HL-60/S4 treated with phorbol 12-myristate 13-acetate at 8.2 ng/mL for 4 days and 3 days (cell line): ENCODE data around the gene MEGF11.
"Not testable (repeated sequence)": the region's sequence is repeated elsewhere in the genome, so short reads cannot be mapped to it uniquely, and the experiment has no call there.

Experiments used
- in situ Hi-C: fragments of 300-500 bp; cut with MboI; formaldehyde crosslinking; loops from 2 replicates; pipeline ENCODE4 v1.15.0; 2022; ENCODE audit warnings: low sequenced_read_pairs

Gene MEGF11

DNA sequence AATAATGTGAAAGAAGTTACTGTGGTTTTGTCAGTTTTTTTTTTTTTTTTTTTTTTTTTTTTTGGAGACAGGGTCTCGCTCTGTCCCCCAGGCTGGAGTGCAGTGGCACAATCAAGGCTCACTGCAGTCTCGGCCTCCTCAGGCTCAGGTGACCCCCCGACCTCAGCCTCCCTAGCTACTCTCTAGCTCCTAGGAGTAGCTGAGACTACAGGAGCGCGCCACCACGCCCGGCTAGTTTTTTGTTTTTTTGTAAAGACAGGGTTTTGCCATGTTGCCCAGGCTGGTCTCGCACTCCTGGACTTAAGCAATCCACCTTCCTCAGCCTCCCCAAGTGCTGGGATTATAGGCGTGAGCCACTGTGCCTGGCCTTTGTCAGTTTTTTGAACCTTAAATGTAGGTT is 381.7 kb downstream of the MEGF11 start:
- in situ Hi-C loops = not testable (repeated sequence)

GRCh38 chr15:65870889-65871533 is 382.5 kb downstream of the MEGF11 start:
- in situ Hi-C loops = no loop called here

DNA sequence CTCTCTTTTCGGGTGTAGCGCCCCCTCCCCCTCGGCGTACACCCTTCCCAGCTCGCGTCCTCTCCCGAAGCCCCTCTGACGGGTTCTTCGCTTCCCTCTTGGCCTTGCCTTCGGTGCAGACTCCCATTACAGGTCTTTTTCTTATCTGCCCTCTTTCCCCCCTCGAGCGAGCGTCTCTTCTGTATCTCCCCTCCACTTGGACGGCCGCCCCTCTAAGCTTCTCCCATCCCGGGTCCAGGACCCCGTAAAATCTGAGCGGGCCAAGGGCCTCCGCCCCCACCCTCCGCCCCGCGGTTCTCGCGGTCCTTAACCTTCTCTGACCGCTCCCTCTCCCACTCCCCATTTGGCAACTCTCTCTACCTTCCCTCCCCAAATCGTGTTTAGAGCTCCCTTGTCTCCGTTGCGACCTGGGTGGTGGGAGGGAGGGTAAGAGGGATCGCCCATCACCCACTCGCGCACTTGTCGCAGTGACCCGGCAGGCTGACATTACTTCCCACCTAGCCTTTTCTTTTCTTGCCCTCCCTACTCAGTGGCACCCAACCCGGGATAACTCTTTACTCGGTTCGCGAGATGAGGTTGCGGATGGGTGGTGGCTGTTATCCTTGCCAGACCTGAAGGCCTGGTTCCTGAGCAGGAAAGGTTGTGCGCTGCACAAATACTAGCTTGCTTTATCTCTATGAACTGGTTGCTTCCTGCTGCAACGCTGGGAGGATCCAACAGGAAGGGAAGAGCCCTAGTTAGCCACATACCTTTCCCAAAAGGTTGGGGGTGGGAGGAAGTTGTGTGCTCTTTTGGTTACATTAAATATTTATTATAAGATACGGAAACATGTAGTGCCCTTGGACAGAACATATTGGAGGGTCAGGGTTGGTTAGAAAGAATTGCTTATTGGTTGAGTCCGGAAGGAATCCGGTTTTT is 383.3 kb downstream of the MEGF11 start:
- in situ Hi-C loops = no loop called here

- in situ Hi-C loops = no loop called here
Measured at GRCh38 chr15:65869126-65869953, 384.2 kb downstream of the MEGF11 start, which contains the start of gene RAB11A. RAB11A (plus strand) TSS chr15:65869491; CDS start chr15:65869586, 95 bp downstream.

DNA sequence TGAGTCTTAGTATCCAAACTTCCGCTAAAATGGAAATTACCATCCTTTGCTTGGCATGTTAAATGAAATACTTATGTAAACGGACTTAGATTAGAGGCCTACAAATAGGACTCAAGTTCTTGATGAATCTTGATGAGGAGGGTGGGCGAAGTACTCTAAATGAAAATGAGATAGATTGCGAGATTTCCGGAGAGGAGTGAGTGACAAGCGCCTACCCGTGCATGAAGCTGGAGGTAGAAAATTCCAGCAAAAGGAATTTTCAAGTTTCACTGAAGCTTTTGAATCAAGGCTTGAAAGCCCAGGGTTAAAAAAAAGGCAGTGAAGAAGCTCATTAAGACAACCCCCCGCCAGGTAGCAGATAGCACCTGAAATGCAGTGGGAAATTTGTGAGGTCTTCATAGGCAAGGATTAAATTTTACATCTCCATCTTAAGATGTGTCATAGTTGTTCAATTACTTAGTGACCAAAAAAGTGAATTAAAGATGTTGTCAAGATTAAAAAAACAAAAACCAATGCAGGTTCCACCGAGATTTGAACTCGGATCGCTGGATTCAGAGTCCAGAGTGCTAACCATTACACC is 384.9 kb downstream of the MEGF11 start:
- in situ Hi-C loops = no loop called here

- in situ Hi-C loops = not testable (repeated sequence)
Measured at GRCh38 chr15:65867933-65868332, 385.6 kb downstream of the MEGF11 start.

DNA sequence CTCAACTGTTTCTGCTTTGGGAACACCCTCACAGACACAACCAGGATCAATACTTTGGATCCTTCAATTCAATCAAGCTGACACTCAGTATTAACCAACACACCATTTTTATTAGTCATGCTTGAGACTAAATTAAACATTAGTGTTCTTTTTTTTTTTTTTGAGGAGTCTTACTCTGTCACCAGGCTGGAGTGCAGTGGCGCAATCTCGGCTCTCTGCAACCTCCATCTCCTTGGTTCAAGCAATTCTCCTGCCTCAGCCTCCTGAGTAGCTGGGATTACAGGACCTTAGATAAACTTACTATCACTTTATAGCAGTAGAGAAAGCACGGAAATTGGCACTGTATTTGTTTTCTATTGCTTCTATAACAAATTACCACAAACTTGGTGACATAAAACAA is 386.3 kb downstream of the MEGF11 start:
- in situ Hi-C loops = no loop called here

- in situ Hi-C loops = no loop called here
Measured at GRCh38 chr15:65863106-65863505, 390.4 kb downstream of the MEGF11 start.

DNA sequence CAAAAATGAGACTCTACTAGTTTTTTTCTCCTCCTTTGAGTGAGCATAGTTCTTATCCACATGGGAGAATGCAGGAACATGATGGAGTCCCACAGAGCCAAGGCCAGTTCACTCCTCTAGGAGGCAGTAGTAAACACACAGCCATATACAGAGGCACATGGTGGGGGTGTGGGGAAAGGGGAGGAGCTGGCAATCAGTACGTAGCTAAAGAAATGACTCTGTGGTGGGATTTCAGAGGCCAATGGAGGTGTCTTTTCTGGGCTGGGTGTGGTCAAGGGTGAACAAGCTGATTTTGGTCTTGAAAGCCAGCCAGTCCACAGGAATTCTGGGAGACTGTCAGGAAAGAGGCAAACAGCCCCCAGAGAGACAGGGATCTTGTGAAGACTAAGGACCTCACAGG is 390.9 kb downstream of the MEGF11 start:
- in situ Hi-C loops = no loop called here

GRCh38 chr15:65857718-65858402 is 395.7 kb downstream of the MEGF11 start:
- in situ Hi-C loops = no loop called here

DNA sequence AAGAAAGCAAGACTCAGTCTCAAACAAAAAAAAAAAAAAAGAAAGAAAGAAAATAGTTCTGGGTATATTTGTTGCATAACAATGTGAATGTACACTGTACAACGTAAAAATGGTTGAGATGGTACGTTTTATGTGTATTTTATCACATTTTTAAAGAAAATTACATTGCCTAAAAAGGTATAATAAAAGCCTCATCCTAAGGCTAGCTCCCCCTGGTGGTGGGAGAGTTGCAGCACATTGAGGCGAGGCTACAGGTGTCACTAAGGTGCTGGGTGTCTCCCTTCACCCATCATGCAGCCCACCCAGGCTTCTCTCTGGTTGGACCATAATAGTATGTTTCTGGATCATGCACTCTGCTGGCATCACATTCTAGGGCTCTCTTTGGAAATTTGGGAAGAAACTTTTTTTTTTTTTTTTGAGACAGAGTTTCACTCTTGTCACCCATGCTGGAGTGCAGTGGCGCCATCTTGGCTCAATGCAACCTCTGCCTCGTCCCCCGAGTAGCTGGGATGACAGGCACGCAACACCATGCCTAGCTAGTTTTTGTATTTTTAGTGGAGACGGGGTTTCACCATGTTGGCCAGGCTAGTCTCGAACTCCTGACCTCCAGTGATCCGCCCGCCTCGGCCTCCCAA is 396.6 kb downstream of the MEGF11 start:
- in situ Hi-C loops = no loop called here

- in situ Hi-C loops = no loop called here
Measured at GRCh38 chr15:65851981-65852380, 401.6 kb downstream of the MEGF11 start.

DNA sequence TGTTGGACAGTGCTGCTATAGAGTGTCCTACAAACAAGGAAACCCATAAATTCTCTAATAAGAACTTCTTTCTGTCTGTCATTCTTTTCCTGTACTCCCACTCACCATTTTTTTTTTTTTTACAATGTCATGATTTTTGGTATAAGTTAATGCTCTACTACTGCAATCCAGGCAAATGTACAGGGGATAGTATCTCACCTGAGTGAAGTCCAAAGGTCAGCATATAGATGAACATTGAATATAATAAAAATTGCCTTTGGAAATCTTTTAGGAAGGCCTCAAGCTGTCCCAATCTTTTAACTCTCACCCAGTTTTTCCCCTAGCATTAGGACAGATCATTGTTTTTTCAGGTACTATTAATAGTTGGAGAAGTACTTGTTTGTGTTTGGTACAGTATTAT is 405.6 kb downstream of the MEGF11 start:
- in situ Hi-C loops = no loop called here

GRCh38 chr15:65845826-65846519 is 407.6 kb downstream of the MEGF11 start:
- in situ Hi-C loops = no loop called here
